K562 (cell line): ENCODE measurements around the gene TNNT1. TPM values are rescaled to one million over a fixed set of nuclear protein-coding genes. Genes with fewer than 3 reads are reported as not detected.

Experiments used
- BACH1 ChIP-seq: fragments of 200-800 bp; sonication (Bioruptor generic); IDR thresholded peaks from 2 replicates; pipeline ENCODE4 v1.6.1; 2016; ENCODE audit warnings: missing genetic modification characterization, missing compliant biosample characterization
- CBX3 ChIP-seq, 2 experiments: IDR thresholded peaks; 1 replicate in 1 of 2; 2 replicates in 1 of 2; pipeline ENCODE4 v1.6.1; 2012; ENCODE audit warnings: inconsistent platforms in 2 of 2, low read length in 2 of 2, borderline replicate concordance in 1 of 2, control low read depth in 1 of 2
- CSDE1 ChIP-seq, 2 experiments: fragments of 450-650 bp; IDR thresholded peaks; 2 replicates each; pipeline ENCODE4 v1.6.1; 2016; ENCODE audit warnings: mild to moderate bottlenecking in 1 of 2
- DNMT1 ChIP-seq: fragments of 450-650 bp; IDR thresholded peaks from 2 replicates; pipeline ENCODE4 v1.6.1; 2016; ENCODE audit warnings: antibody characterized with exemption, mild to moderate bottlenecking
- ESRRB ChIP-seq: fragments of 250-450 bp; sonication (Bioruptor Pico); IDR thresholded peaks from 2 replicates; pipeline ENCODE4 v1.5.0; 2020; ENCODE audit warnings: mild to moderate bottlenecking, moderate library complexity, borderline replicate concordance
- FOXM1 ChIP-seq, 2 experiments: fragments of 450-650 bp in 1 of 2; sonication (generic) in 1 of 2; formaldehyde crosslinking in 1 of 2; IDR thresholded peaks; 2 replicates each; pipeline versions ENCODE4 v1.6.1 to v1.9.0; 2017 to 2022; ENCODE audit warnings: low read depth in 2 of 2, mild to moderate bottlenecking in 2 of 2, missing genetic modification reagents in 1 of 2, moderate library complexity in 1 of 2
- ILK ChIP-seq: fragments of 450-650 bp; IDR thresholded peaks from 2 replicates; pipeline ENCODE4 v1.6.1; 2016; ENCODE audit warnings: missing genetic modification characterization, low read depth, mild to moderate bottlenecking, missing compliant biosample characterization, moderate library complexity, borderline replicate concordance
- LEF1 ChIP-seq: fragments of 450-650 bp; IDR thresholded peaks from 2 replicates; pipeline ENCODE4 v1.6.1; 2016; ENCODE audit warnings: mild to moderate bottlenecking
- MEF2D ChIP-seq: conservative IDR thresholded peaks from 2 replicates; pipeline ENCODE4 v1.6.1; 2016; ENCODE audit warnings: low read depth, missing genetic modification characterization, missing compliant biosample characterization
- NFATC3 ChIP-seq: fragments of 450-650 bp; IDR thresholded peaks from 2 replicates; pipeline ENCODE4 v1.6.1; 2017; ENCODE audit warnings: mild to moderate bottlenecking
- NFIX ChIP-seq: fragments of 250-450 bp; sonication (Bioruptor Pico); IDR thresholded peaks from 2 replicates; pipeline ENCODE4 v1.4.0; 2020; ENCODE audit warnings: low read depth, mild to moderate bottlenecking, moderate library complexity
- NR2C2 ChIP-seq, 2 experiments: fragments of 200-800 bp in 1 of 2; sonication (Bioruptor generic) in 1 of 2; sonication (generic) in 1 of 2; formaldehyde crosslinking in 1 of 2; IDR thresholded peaks; 2 replicates each; pipeline versions ENCODE4 v1.6.1 to v1.8.0; 2016 to 2022; ENCODE audit warnings: mild to moderate bottlenecking in 1 of 2, missing compliant biosample characterization in 1 of 2, missing genetic modification characterization in 1 of 2, missing genetic modification reagents in 1 of 2
- NR4A1 ChIP-seq, 2 experiments: fragments of 250-450 bp in 1 of 2; fragments of 450-650 bp in 1 of 2; sonication (Bioruptor Pico) in 1 of 2; IDR thresholded peaks; 2 replicates each; pipeline versions ENCODE4 v1.4.0 to v1.6.1; 2016 to 2020; ENCODE audit warnings: mild to moderate bottlenecking in 2 of 2, missing compliant biosample characterization in 1 of 2, missing genetic modification characterization in 1 of 2, moderate library complexity in 1 of 2
- POLR2G ChIP-seq: fragments of 200-400 bp; formaldehyde crosslinking; IDR thresholded peaks from 2 replicates; pipeline ENCODE4 v1.6.1; 2017; ENCODE audit warnings: low read depth, mild to moderate bottlenecking, antibody characterized with exemption, low read length, moderate library complexity
- POU5F1 ChIP-seq: fragments of 150-350 bp; IDR thresholded peaks from 2 replicates; pipeline ENCODE4 v1.6.1; 2014; ENCODE audit warnings: borderline replicate concordance, low read length, low read depth, mild to moderate bottlenecking; ENCODE audit not compliant: partially characterized antibody
- RCOR1 ChIP-seq, 2 experiments: IDR thresholded peaks; 2 replicates each; pipeline ENCODE4 v1.6.1; 2012; ENCODE audit warnings: low read depth in 2 of 2, low read length in 2 of 2, borderline replicate concordance in 1 of 2, improper control_type of control experiment in 1 of 2
- RFX1 ChIP-seq: fragments of 450-650 bp; IDR thresholded peaks from 2 replicates; pipeline ENCODE4 v1.6.1; 2016; ENCODE audit warnings: mild to moderate bottlenecking, moderate library complexity
- TRIM24 ChIP-seq, 2 experiments: fragments of 450-650 bp; IDR thresholded peaks; 2 replicates each; pipeline ENCODE4 v1.6.1; 2016
- YY1 ChIP-seq, 3 experiments: IDR thresholded peaks; 2 replicates each; pipeline ENCODE4 v1.6.1; 2011; ENCODE audit warnings: low read length in 2 of 3, mild to moderate bottlenecking in 2 of 3, moderate library complexity in 2 of 3, borderline replicate concordance in 1 of 3, control low read depth in 1 of 3, low read depth in 1 of 3; ENCODE audit not compliant: insufficient read depth in 3 of 3, insufficient replicate concordance in 2 of 3, control insufficient read depth in 1 of 3, insufficient read length in 1 of 3; ENCODE audit errors: extremely low read depth in 1 of 3
- ZNF212 ChIP-seq: fragments of 450-650 bp; formaldehyde crosslinking; IDR thresholded peaks from 2 replicates; pipeline ENCODE4 v1.4.0; 2020; ENCODE audit warnings: mild to moderate bottlenecking
- ZNF3 ChIP-seq: fragments of 250-450 bp; sonication (Bioruptor Pico); IDR thresholded peaks from 2 replicates; pipeline ENCODE4 v1.5.0; 2021; ENCODE audit warnings: mild to moderate bottlenecking, moderate library complexity
- ZNF436 ChIP-seq: fragments of 250-450, 450-650 bp; sonication (Bioruptor Pico); formaldehyde crosslinking; IDR thresholded peaks from 2 replicates; pipeline ENCODE4 v1.7.0; 2020; ENCODE audit warnings: mild to moderate bottlenecking
- ZNF589 ChIP-seq: fragments of 200-800 bp; sonication (Bioruptor generic); IDR thresholded peaks from 2 replicates; pipeline ENCODE4 v1.6.1; 2016; ENCODE audit warnings: low read depth, missing genetic modification characterization, missing compliant biosample characterization
- polyA plus RNA-seq, 8 experiments: library from polyadenylated mRNA; depleted of rRNA in 4 of 8; stranded (reverse) in 5 of 8; unstranded in 3 of 8; fragments of >200 nt; fragmentation: Nextera tagmentation in 2 of 8; fragmentation: Illumina TruSeq in 1 of 8; extraction: Ambion mirVana in 2 of 8; extraction: Trizol in 1 of 8; gene quantifications; 2 replicates each; pipeline versions ENCODE4 v1.2.1 to v1.2.3, GENCODE V29; 2011 to 2014; ENCODE audit warnings: inconsistent platforms in 1 of 8, missing spikeins in 1 of 8
- total RNA-seq, 7 experiments: library from RNA; depleted of rRNA in 6 of 7; stranded (reverse); fragments of >200 nt in 6 of 7; fragmentation: Illumina TruSeq in 2 of 7; extraction: Trizol in 2 of 7; gene quantifications; 2 replicates each; pipeline versions ENCODE4 v1.2.1 to v1.2.3, GENCODE V29; 2011 to 2021; ENCODE audit warnings: low replicate concordance in 1 of 7
- TF ChIP-seq, protein P1 (sequence below): sonication (generic); formaldehyde crosslinking; IDR thresholded peaks from 2 replicates; pipeline ENCODE4 v1.8.0; 2022; ENCODE audit warnings: mild to moderate bottlenecking, missing genetic modification reagents
- TF ChIP-seq, protein P2 (sequence below): fragments of 450-650 bp; IDR thresholded peaks from 2 replicates; pipeline ENCODE4 v1.6.1; 2016; ENCODE audit warnings: borderline replicate concordance

Gene TNNT1
- total and polyA plus RNA-seq, 9 of the 15 experiments (the other 6 are each of a cell fraction or from before 2014, with no cell fraction given): 31.8 to 390 (median 227) TPM

DNA sequence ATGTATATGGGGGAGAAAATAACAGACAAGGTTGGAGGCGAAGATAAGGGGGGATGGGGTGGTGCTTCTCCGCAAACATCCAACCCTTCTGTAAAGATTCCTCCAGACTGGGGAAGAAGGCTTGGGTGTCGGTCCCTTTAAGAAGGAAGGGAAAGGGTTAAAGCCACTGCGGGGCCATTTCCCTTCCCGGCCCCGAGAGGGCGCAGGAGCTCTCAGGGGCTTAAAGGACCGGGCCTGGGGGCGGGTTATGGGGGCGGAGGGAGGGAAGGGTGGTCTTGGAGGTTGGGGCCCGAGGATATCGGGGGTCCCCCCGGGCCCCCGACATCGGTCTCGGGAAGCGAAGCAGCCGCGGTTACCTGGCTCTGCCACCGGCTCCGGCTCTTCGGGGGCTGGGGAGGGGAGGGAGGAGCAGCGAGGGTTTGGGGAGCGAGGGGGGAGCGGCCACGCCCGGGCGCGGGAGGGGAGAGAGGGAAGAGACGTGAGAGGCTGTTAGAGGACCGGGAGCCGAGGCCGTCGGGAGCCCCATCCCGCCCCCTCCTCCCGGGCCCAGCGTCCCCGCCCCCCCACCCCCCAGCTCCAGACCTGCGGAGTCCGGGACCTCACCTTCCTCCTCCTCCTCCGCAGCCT lies 2.8 kb downstream of the TNNT1 start (continued):
- TF ChIP-seq RCOR1 (IDR thresholded peaks at IDR 0.05; ENCODE audit: borderline replicate concordance in 1 of 2, low read depth in 2 of 2, low read length in 2 of 2) (peak in 1 of 2 experiments; percentile 38; a peak in 3 of 4 replicates), MEF2D (tag) (no peak), DNMT1 (no peak), FOXM1 (IDR thresholded peaks at IDR 0.05; ENCODE audit: low read depth) (peak; percentile 83), FOXM1 (CRISPR knock-in tag; IDR thresholded peaks at IDR 0.05; ENCODE audit: low read depth) (0 out of 2 replicates have a peak, but pooled peaks have one; percentile 17), ZNF436 (CRISPR knock-in tag) (no peak), NFATC3 (no peak), POU5F1 (no peak), YY1 (IDR thresholded peaks at IDR 0.05; ENCODE audit: borderline replicate concordance in 1 of 3, control insufficient read depth in 1 of 3, extremely low read depth in 1 of 3, insufficient read depth in 3 of 3, insufficient read length in 1 of 3, insufficient replicate concordance in 2 of 3, low read depth in 1 of 3, low read length in 2 of 3) (no peak), CBX3 (IDR thresholded peaks at IDR 0.05; ENCODE audit: borderline replicate concordance in 1 of 2, low read length in 2 of 2) (peak in 1 of 2 experiments; percentile 67; a peak in 1 of 3 replicates), CSDE1 (IDR thresholded peaks at IDR 0.05) (no peak), ZNF589 (CRISPR knock-in tag) (no peak), POLR2G (no peak), NR4A1 (CRISPR knock-in tag; IDR thresholded peaks at IDR 0.05) (no peak), NR4A1 (tag; IDR thresholded peaks at IDR 0.05) (no peak), NR2C2 (CRISPR knock-in tag; IDR thresholded peaks at IDR 0.05) (no peak), NR2C2 (tag; IDR thresholded peaks at IDR 0.05) (no peak), ZNF212 (CRISPR knock-in tag) (no peak), LEF1 (peak; percentile 59; the same call in 1 of the 2 replicates), ZNF3 (CRISPR knock-in tag) (no peak), TRIM24 (IDR thresholded peaks at IDR 0.05) (peak in 1 of 2 experiments; percentile 11; a peak in 1 of 4 replicates), BACH1 (tag) (no peak), RFX1 (no peak), NFIX (CRISPR knock-in tag) (no peak), ILK (tag) (no peak), ESRRB (CRISPR knock-in tag) (no peak)
- TF ChIP-seq, protein P1, sequence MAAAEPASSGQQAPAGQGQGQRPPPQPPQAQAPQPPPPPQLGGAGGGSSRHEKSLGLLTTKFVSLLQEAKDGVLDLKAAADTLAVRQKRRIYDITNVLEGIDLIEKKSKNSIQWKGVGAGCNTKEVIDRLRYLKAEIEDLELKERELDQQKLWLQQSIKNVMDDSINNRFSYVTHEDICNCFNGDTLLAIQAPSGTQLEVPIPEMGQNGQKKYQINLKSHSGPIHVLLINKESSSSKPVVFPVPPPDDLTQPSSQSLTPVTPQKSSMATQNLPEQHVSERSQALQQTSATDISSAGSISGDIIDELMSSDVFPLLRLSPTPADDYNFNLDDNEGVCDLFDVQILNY: no peak
- TF ChIP-seq, protein P2, sequence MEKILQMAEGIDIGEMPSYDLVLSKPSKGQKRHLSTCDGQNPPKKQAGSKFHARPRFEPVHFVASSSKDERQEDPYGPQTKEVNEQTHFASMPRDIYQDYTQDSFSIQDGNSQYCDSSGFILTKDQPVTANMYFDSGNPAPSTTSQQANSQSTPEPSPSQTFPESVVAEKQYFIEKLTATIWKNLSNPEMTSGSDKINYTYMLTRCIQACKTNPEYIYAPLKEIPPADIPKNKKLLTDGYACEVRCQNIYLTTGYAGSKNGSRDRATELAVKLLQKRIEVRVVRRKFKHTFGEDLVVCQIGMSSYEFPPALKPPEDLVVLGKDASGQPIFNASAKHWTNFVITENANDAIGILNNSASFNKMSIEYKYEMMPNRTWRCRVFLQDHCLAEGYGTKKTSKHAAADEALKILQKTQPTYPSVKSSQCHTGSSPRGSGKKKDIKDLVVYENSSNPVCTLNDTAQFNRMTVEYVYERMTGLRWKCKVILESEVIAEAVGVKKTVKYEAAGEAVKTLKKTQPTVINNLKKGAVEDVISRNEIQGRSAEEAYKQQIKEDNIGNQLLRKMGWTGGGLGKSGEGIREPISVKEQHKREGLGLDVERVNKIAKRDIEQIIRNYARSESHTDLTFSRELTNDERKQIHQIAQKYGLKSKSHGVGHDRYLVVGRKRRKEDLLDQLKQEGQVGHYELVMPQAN: 0 out of 2 replicates have a peak, but pooled peaks have one; percentile 40
